KMS-11 (cell line): Measurements from ENCODE around the gene NCK2.

Experiments
- H2AFZ ChIP-seq: fragments of 200-600 bp; sonication (generic); 2 replicates; pipeline ENCODE4 v1.6.1; 2016; ENCODE audit warnings: antibody characterized with exemption, mixed run types, low read depth
- H3K27ac ChIP-seq: fragments of 200-600 bp; sonication (generic); 2 replicates; pipeline ENCODE4 v1.6.1; 2016; ENCODE audit warnings: mild to moderate bottlenecking, mixed run types
- H3K27me3 ChIP-seq: fragments of 200-600 bp; sonication (generic); 2 replicates; pipeline ENCODE4 v1.6.1; 2017; ENCODE audit warnings: mild to moderate bottlenecking, low read depth, mixed run types, moderate library complexity; ENCODE audit not compliant: insufficient read depth
- H3K36me3 ChIP-seq: fragments of 200-600 bp; sonication (generic); 2 replicates; pipeline ENCODE4 v1.6.1; 2017; ENCODE audit warnings: mild to moderate bottlenecking, mixed run types; ENCODE audit not compliant: insufficient read depth
- H3K4me1 ChIP-seq: fragments of 200-600 bp; sonication (generic); 2 replicates; pipeline ENCODE4 v1.6.1; 2016; ENCODE audit warnings: mild to moderate bottlenecking, low read depth, mixed run types; ENCODE audit not compliant: poor library complexity, severe bottlenecking
- H3K4me2 ChIP-seq: fragments of 200-600 bp; sonication (generic); 2 replicates; pipeline ENCODE4 v1.7.0; 2016; ENCODE audit warnings: mild to moderate bottlenecking, mixed run types
- H3K4me3 ChIP-seq: fragments of 200-600 bp; sonication (generic); IDR thresholded peaks from 2 replicates; pipeline ENCODE4 v1.6.1; 2017; ENCODE audit warnings: low read depth, low read length, mixed read lengths; ENCODE audit not compliant: insufficient read depth
- H3K79me2 ChIP-seq: fragments of 200-600 bp; sonication (generic); 2 replicates; pipeline ENCODE4 v1.6.1; 2016; ENCODE audit warnings: low read depth, mixed run types; ENCODE audit not compliant: insufficient read depth
- H3K9ac ChIP-seq: fragments of 200-600 bp; sonication (generic); 2 replicates; pipeline ENCODE4 v1.6.1; 2016; ENCODE audit warnings: mild to moderate bottlenecking, mixed run types
- H4K20me1 ChIP-seq: fragments of 200-600 bp; sonication (generic); 2 replicates; pipeline ENCODE4 v1.6.1; 2016; ENCODE audit warnings: mild to moderate bottlenecking, mixed run types; ENCODE audit not compliant: insufficient read depth
- CTCF ChIP-seq: fragments of 200-600 bp; sonication (generic); conservative IDR thresholded peaks from 2 replicates; pipeline ENCODE4 v1.6.1; 2017; ENCODE audit warnings: low read depth, mild to moderate bottlenecking, antibody characterized with exemption, low read length, moderate library complexity, mixed read lengths

The NCK2 gene

GRCh38 chr2:105781274-105781978, 36.7 kb downstream of the NCK2 start:
- H4K20me1 ChIP-seq: no peaks in the 10 kb centered on the region
- peaks cover 58% of the 10 kb centered on the region; the same call in 1 of the 2 replicates for H3K79me2 ChIP-seq
- no peak overlapping the region for H3K4me3 ChIP-seq
- H3K27me3 ChIP-seq: no peaks in the 10 kb centered on the region
- TF ChIP-seq CTCF: no peak
- no peaks in the 10 kb centered on the region for H3K36me3 ChIP-seq
- no peak overlapping the region for H2AFZ ChIP-seq
- H3K27ac ChIP-seq: no peak overlapping the region
- H3K4me1 ChIP-seq: peaks cover 38% of the 10 kb centered on the region
- no peak overlapping the region for H3K9ac ChIP-seq
- no peak overlapping the region for H3K4me2 ChIP-seq

- Histone ChIP-seq H2AFZ (no peak overlapping the region), H3K79me2 (peaks cover 58% of the 10 kb centered on the region; the same call in 1 of the 2 replicates), H3K36me3 (no peaks in the 10 kb centered on the region), H3K4me2 (no peak overlapping the region), H3K4me1 (peaks cover 38% of the 10 kb centered on the region), H3K9ac (no peak overlapping the region), H3K27me3 (no peaks in the 10 kb centered on the region), H3K4me3 (no peak overlapping the region), H4K20me1 (no peaks in the 10 kb centered on the region), H3K27ac (no peak overlapping the region)
- TF ChIP-seq CTCF: no peak
Measured at GRCh38 chr2:105782123-105782522, 37.4 kb downstream of the NCK2 start.

- Histone ChIP-seq H3K79me2 (peaks cover 57% of the 10 kb centered on the region; the same call in 1 of the 2 replicates), H2AFZ (no peak overlapping the region), H3K4me1 (peaks cover 36% of the 10 kb centered on the region), H3K36me3 (no peaks in the 10 kb centered on the region), H3K27ac (no peak overlapping the region), H3K27me3 (no peaks in the 10 kb centered on the region), H3K4me3 (no peak overlapping the region), H4K20me1 (no peaks in the 10 kb centered on the region), H3K9ac (no peak overlapping the region), H3K4me2 (no peak overlapping the region)
- TF ChIP-seq CTCF: no peak
Measured at GRCh38 chr2:105782646-105783045, 37.9 kb downstream of the NCK2 start.

- no peak overlapping the region for H2AFZ ChIP-seq
- no peak overlapping the region for H3K4me2 ChIP-seq
- H3K36me3 ChIP-seq: no peaks in the 10 kb centered on the region
- no peak overlapping the region for H3K4me3 ChIP-seq
- peaks cover 35% of the 10 kb centered on the region for H3K4me1 ChIP-seq
- H3K27ac ChIP-seq: no peak overlapping the region
- TF ChIP-seq CTCF: no peak
- H3K79me2 ChIP-seq: peaks cover 51% of the 10 kb centered on the region; the same call in 1 of the 2 replicates
- H4K20me1 ChIP-seq: no peaks in the 10 kb centered on the region
- H3K27me3 ChIP-seq: no peaks in the 10 kb centered on the region
- no peak overlapping the region for H3K9ac ChIP-seq
Measured at GRCh38 chr2:105783151-105783738, 38.5 kb downstream of the NCK2 start.
